Sigmoid colon (tissue), 4 donors: ENCODE results near the gene ZBTB3.

ENCODE experiments used
- CTCF ChIP-seq, 4 experiments: fragments of 450-650 bp in 3 of 4; fragments of 200-600 bp in 1 of 4; IDR thresholded peaks; one replicate each; pipeline ENCODE4 v1.5.1; 2016 to 2019; ENCODE audit warnings: antibody characterized with exemption in 4 of 4, mild to moderate bottlenecking in 3 of 4, moderate library complexity in 2 of 4
- EP300 ChIP-seq, 4 donors: sonication (generic); formaldehyde crosslinking; IDR thresholded peaks; one replicate each; pipeline ENCODE4 v1.6.1; 2017; ENCODE audit warnings: antibody characterized with exemption in 4 of 4
- POLR2A ChIP-seq, 2 donors: fragments of 450-650 bp; IDR thresholded peaks; one replicate each; pipeline ENCODE4 v1.6.1; 2016; ENCODE audit warnings: antibody characterized with exemption in 2 of 2, mild to moderate bottlenecking in 2 of 2, moderate library complexity in 2 of 2
- POLR2AphosphoS5 ChIP-seq, 4 donors: sonication (generic); formaldehyde crosslinking; IDR thresholded peaks; one replicate each; pipeline ENCODE4 v1.6.1; 2017; ENCODE audit warnings: antibody characterized with exemption in 4 of 4

DNA sequence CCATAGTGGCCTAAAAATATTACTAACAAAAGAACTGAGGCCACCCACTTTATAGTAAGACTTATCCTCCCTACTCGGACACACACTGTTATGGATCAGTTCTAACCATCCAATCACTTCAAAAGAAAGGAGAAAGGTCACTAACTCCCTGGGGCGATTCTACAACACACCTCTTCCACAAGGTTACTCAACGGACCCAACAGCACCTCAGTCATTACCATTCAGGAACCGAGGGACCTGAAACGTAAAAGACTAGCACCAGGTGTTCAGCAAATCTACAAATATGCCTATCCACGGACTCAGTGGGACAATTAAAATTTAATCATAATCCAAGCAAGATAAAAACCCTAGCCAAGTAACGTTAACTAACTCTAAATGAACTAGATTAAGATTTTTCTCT lies 28.3 kb downstream of the ZBTB3 start:
- no peak for TF ChIP-seq POLR2A (IDR thresholded peaks at IDR 0.05)
- TF ChIP-seq CTCF (IDR thresholded peaks at IDR 0.05): no peak
- no peak for TF ChIP-seq EP300 (IDR thresholded peaks at IDR 0.05)
- TF ChIP-seq POLR2AphosphoS5 (IDR thresholded peaks at IDR 0.05): no peak
